HepG2 (cell line): ENCODE results near the gene CALY. TPM values are rescaled to one million over a fixed set of nuclear protein-coding genes. Genes with fewer than 3 reads are reported as not detected.

Experiments used
- AHR ChIP-seq: IDR thresholded peaks from 2 replicates; pipeline ENCODE4 v1.6.1; 2018; ENCODE audit warnings: missing genetic modification reagents, missing compliant biosample characterization
- CCAR2 ChIP-seq: fragments of 200-400 bp; formaldehyde crosslinking; optimal IDR thresholded peaks from 2 replicates; pipeline ENCODE3; 2018; ENCODE audit warnings: low read depth, mild to moderate bottlenecking, low read length, moderate library complexity
- DNMT3B ChIP-seq: conservative IDR thresholded peaks from 2 replicates; pipeline ENCODE4 v1.6.1; 2016; ENCODE audit warnings: missing biosample characterization, control low read depth
- GATAD1 ChIP-seq: IDR thresholded peaks from 2 replicates; pipeline ENCODE4 v1.6.1; 2016; ENCODE audit warnings: missing genetic modification reagents, missing compliant biosample characterization
- GTF2F1 ChIP-seq: fragments of 150-350 bp; IDR thresholded peaks from 2 replicates; pipeline ENCODE4 v1.6.1; 2014; ENCODE audit warnings: low read length
- RELA ChIP-seq: sonication (generic); formaldehyde crosslinking; IDR thresholded peaks from 2 replicates; pipeline ENCODE4 v1.4.0; 2020; ENCODE audit warnings: missing genetic modification reagents
- SOX5 ChIP-seq: IDR thresholded peaks from 2 replicates; pipeline ENCODE4 v1.6.1; 2016; ENCODE audit warnings: borderline replicate concordance
- STAG1 ChIP-seq: sonication (generic); formaldehyde crosslinking; IDR thresholded peaks from 2 replicates; pipeline ENCODE4 v1.4.0; 2020; ENCODE audit warnings: missing genetic modification reagents
- TAF1 ChIP-seq: sonication (generic); formaldehyde crosslinking; IDR thresholded peaks from 2 replicates; pipeline ENCODE4 v1.4.0; 2020; ENCODE audit warnings: missing genetic modification reagents
- TCF12 ChIP-seq, 2 experiments: fragments of 450-650 bp in 1 of 2; sonication (generic) in 1 of 2; formaldehyde crosslinking in 1 of 2; IDR thresholded peaks; 2 replicates each; pipeline versions ENCODE4 v1.6.1 to v1.8.0; 2017 to 2022; ENCODE audit warnings: antibody characterized with exemption in 1 of 2, mild to moderate bottlenecking in 1 of 2, missing genetic modification reagents in 1 of 2, moderate library complexity in 1 of 2
- TCF7 ChIP-seq: sonication (generic); IDR thresholded peaks from 2 replicates; pipeline ENCODE4 v1.6.1; 2016; ENCODE audit warnings: antibody characterized with exemption, low read depth
- ZBTB3 ChIP-seq: sonication (generic); formaldehyde crosslinking; IDR thresholded peaks from 2 replicates; pipeline ENCODE4 v1.4.0; 2020; ENCODE audit warnings: low read depth, mild to moderate bottlenecking, moderate library complexity, missing genetic modification reagents, borderline replicate concordance
- ZNF317 ChIP-seq: sonication (generic); formaldehyde crosslinking; IDR thresholded peaks from 2 replicates; pipeline ENCODE4 v1.5.0; 2020; ENCODE audit warnings: mild to moderate bottlenecking, missing genetic modification reagents
- ZNF326 ChIP-seq: sonication (generic); formaldehyde crosslinking; IDR thresholded peaks from 2 replicates; pipeline ENCODE4 v1.4.0; 2020; ENCODE audit warnings: missing genetic modification reagents, borderline replicate concordance
- ZNF557 ChIP-seq: sonication (generic); formaldehyde crosslinking; IDR thresholded peaks from 2 replicates; pipeline ENCODE4 v1.4.0; 2020; ENCODE audit warnings: missing genetic modification reagents
- ZSCAN21 ChIP-seq: sonication (generic); formaldehyde crosslinking; IDR thresholded peaks from 2 replicates; pipeline ENCODE4 v1.8.0; 2022; ENCODE audit warnings: mild to moderate bottlenecking, missing genetic modification reagents, moderate library complexity, borderline replicate concordance
- polyA plus RNA-seq, 8 experiments: library from polyadenylated mRNA; depleted of rRNA in 3 of 8; stranded (reverse) in 7 of 8; unstranded in 1 of 8; fragments of >200 nt; fragmentation: Illumina TruSeq in 4 of 8; extraction: Trizol in 4 of 8; gene quantifications; 2 replicates each; pipeline versions ENCODE4 v1.2.1 to v1.2.3, GENCODE V29; 2011 to 2016; ENCODE audit warnings: low read depth in 4 of 8, missing spikeins in 1 of 8, mixed read lengths in 1 of 8; ENCODE audit not compliant: insufficient read depth in 1 of 8
- total RNA-seq, 5 experiments: library from RNA; depleted of rRNA; stranded (reverse); fragments of >200 nt; fragmentation: Illumina TruSeq; extraction: Trizol; gene quantifications; 2 replicates each; pipeline ENCODE4 v1.2.3, GENCODE V29; 2016; ENCODE audit warnings: low read depth in 1 of 5
- TF ChIP-seq, protein P1 (sequence below): fragments of 450-650 bp; IDR thresholded peaks from 2 replicates; pipeline ENCODE4 v1.6.1; 2016
- TF ChIP-seq, protein P2 (sequence below): fragments of 450-650 bp; IDR thresholded peaks from 2 replicates; pipeline ENCODE4 v1.6.1; 2017
- TF ChIP-seq, protein P3 (sequence below): sonication (generic); formaldehyde crosslinking; IDR thresholded peaks from 2 replicates; pipeline ENCODE4 v1.8.0; 2022; ENCODE audit warnings: missing genetic modification reagents, low read depth, mild to moderate bottlenecking, borderline replicate concordance
- TF ChIP-seq, protein P4 (sequence below): sonication (generic); formaldehyde crosslinking; IDR thresholded peaks from 2 replicates; pipeline ENCODE4 v1.4.0; 2020; ENCODE audit warnings: missing genetic modification reagents
- TF ChIP-seq, protein P5 (sequence below): sonication (generic); formaldehyde crosslinking; IDR thresholded peaks from 2 replicates; pipeline ENCODE4 v1.4.0; 2020; ENCODE audit warnings: missing genetic modification reagents
- TF ChIP-seq, protein P6 (sequence below): sonication (generic); formaldehyde crosslinking; IDR thresholded peaks from 2 replicates; pipeline ENCODE4 v1.5.0; 2020; ENCODE audit warnings: mild to moderate bottlenecking, low read depth, missing genetic modification reagents, borderline replicate concordance

CALY gene
- total and polyA plus RNA-seq, 2 of the 13 experiments (the other 11 are each of a cell fraction or from before 2014, with no cell fraction given), result 0.08 TPM; not detected in 1

DNA sequence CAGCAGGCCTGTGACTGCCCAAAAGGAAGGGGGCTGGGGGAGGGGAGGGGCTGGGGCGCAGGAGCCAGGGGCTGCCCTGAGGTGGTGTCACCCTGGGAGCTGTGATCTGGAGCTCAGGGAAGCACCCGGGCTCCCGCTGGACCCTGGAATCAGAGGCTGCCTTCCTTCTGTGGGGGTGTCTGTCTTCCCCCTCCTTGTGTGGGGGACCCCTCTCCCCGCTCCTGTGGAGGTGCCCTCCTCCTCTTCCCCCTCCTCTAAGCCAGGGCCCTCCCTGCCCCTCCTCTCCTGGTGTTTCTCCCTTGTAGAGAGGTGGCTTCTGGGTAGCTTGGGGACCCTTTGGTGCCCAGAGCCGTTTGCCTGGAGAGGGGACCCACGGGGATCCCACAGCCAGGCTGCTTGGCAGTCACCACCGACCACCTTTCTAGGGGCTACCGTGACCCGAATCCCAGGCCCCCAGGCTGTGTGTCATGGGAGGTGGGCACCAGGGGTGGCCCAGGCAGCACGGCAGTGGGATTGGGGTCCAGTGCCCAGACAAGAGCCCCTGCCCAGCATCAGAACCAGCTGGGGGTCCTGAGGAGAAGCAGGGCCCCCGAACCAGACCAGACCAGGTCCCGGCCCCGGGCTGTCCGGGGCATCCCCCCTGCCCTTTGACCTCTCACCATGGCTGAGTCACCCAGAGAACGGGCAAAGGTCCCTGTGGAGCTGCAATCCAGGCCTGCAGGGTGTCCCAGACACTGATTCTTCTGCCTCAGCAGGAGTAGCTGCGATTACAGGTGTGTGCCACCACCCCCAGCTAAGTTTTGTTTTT, 11.2 kb upstream of the CALY start (continued):
- TF ChIP-seq CCAR2 (no peak), DNMT3B (CRISPR knock-in tag) (no peak), ZBTB3 (CRISPR knock-in tag) (no peak), AHR (no peak), ZNF557 (CRISPR knock-in tag) (no peak), RELA (0 out of 2 replicates have a peak, but pooled peaks have one; percentile 73), TAF1 (CRISPR knock-in tag) (no peak), STAG1 (CRISPR knock-in tag) (no peak), GATAD1 (0 out of 2 replicates have a peak, but pooled peaks have one; percentile 46), ZSCAN21 (CRISPR knock-in tag) (0 out of 2 replicates have a peak, but pooled peaks have one; percentile 9), ZNF326 (CRISPR knock-in tag) (0 out of 2 replicates have a peak, but pooled peaks have one; percentile 13), TCF12 (IDR thresholded peaks at IDR 0.05) (no peak), TCF12 (CRISPR knock-in tag; IDR thresholded peaks at IDR 0.05) (0 out of 2 replicates have a peak, but pooled peaks have one; percentile 14), SOX5 (peak; percentile 15; the same call in 1 of the 2 replicates), ZNF317 (0 out of 2 replicates have a peak, but pooled peaks have one; percentile 18), GTF2F1 (no peak), TCF7 (no peak)
- TF ChIP-seq, protein P1, sequence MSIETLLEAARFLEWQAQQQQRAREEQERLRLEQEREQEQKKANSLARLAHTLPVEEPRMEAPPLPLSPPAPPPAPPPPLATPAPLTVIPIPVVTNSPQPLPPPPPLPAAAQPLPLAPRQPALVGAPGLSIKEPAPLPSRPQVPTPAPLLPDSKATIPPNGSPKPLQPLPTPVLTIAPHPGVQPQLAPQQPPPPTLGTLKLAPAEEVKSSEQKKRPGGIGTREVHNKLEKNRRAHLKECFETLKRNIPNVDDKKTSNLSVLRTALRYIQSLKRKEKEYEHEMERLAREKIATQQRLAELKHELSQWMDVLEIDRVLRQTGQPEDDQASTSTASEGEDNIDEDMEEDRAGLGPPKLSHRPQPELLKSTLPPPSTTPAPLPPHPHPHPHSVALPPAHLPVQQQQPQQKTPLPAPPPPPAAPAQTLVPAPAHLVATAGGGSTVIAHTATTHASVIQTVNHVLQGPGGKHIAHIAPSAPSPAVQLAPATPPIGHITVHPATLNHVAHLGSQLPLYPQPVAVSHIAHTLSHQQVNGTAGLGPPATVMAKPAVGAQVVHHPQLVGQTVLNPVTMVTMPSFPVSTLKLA, result no peak
- TF ChIP-seq, protein P2, sequence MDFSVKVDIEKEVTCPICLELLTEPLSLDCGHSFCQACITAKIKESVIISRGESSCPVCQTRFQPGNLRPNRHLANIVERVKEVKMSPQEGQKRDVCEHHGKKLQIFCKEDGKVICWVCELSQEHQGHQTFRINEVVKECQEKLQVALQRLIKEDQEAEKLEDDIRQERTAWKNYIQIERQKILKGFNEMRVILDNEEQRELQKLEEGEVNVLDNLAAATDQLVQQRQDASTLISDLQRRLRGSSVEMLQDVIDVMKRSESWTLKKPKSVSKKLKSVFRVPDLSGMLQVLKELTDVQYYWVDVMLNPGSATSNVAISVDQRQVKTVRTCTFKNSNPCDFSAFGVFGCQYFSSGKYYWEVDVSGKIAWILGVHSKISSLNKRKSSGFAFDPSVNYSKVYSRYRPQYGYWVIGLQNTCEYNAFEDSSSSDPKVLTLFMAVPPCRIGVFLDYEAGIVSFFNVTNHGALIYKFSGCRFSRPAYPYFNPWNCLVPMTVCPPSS, result no peak
- TF ChIP-seq, protein P3, sequence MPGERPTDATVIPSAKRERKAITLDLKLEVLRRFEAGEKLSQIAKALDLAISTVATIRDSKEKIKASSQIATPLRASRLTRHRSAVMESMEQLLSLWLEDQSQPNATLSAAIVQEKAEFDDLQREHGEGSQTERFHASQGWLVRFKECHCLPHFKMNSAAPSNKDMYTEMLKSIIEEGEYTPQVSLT (CRISPR knock-in tag), result no peak
- TF ChIP-seq, protein P4, sequence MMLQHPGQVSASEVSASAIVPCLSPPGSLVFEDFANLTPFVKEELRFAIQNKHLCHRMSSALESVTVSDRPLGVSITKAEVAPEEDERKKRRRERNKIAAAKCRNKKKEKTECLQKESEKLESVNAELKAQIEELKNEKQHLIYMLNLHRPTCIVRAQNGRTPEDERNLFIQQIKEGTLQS (CRISPR knock-in tag), result peak; percentile 95
- TF ChIP-seq, protein P5, sequence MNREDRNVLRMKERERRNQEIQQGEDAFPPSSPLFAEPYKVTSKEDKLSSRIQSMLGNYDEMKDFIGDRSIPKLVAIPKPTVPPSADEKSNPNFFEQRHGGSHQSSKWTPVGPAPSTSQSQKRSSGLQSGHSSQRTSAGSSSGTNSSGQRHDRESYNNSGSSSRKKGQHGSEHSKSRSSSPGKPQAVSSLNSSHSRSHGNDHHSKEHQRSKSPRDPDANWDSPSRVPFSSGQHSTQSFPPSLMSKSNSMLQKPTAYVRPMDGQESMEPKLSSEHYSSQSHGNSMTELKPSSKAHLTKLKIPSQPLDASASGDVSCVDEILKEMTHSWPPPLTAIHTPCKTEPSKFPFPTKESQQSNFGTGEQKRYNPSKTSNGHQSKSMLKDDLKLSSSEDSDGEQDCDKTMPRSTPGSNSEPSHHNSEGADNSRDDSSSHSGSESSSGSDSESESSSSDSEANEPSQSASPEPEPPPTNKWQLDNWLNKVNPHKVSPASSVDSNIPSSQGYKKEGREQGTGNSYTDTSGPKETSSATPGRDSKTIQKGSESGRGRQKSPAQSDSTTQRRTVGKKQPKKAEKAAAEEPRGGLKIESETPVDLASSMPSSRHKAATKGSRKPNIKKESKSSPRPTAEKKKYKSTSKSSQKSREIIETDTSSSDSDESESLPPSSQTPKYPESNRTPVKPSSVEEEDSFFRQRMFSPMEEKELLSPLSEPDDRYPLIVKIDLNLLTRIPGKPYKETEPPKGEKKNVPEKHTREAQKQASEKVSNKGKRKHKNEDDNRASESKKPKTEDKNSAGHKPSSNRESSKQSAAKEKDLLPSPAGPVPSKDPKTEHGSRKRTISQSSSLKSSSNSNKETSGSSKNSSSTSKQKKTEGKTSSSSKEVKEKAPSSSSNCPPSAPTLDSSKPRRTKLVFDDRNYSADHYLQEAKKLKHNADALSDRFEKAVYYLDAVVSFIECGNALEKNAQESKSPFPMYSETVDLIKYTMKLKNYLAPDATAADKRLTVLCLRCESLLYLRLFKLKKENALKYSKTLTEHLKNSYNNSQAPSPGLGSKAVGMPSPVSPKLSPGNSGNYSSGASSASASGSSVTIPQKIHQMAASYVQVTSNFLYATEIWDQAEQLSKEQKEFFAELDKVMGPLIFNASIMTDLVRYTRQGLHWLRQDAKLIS (CRISPR knock-in tag), result no peak
- TF ChIP-seq, protein P6, sequence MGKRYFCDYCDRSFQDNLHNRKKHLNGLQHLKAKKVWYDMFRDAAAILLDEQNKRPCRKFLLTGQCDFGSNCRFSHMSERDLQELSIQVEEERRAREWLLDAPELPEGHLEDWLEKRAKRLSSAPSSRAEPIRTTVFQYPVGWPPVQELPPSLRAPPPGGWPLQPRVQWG (CRISPR knock-in tag), result no peak
